HepG2 (cell line): ENCODE data around the gene PPIL3. TPM values are rescaled to one million over a fixed set of nuclear protein-coding genes. Genes with fewer than 3 reads are reported as not detected.

Experiments
- ATAC-seq: fragments of 200-7000 bp; cut with Tn5 transposase; 3 replicates; pipeline ENCODE4 v1.9.1; 2020; ENCODE audit warnings: mild to moderate bottlenecking, moderate library complexity
- BruUV-seq: library from RNA; stranded (reverse); fragments of 400-500 nt; replicated peaks from 2 replicates; lab custom pipeline; 2021; lab: Mats Ljungman, UMichigan
- CTCF ChIA-PET: fragments of 300-600 bp; formaldehyde crosslinking; extraction: SDS; loops from one replicate; lab custom pipeline; 2021; ENCODE audit warnings: low total read pairs, inconsistent platforms, low intra/inter-chr PET ratio; lab: Yijun Ruan, JAX
- POLR2A ChIA-PET: fragments of 350-600 bp; sonication (Branson Sonifier 250); formaldehyde crosslinking; loops from one replicate; lab custom pipeline; 2020; ENCODE audit warnings: antibody characterized with exemption, inconsistent platforms; lab: Yijun Ruan, JAX
- DNase-seq: peaks from one replicate; pipeline ENCODE4 v3.0.0-alpha.2; 2015; ENCODE audit warnings: low spot score
- FAIRE-seq: peaks from 3 replicates; lab custom pipeline; 2011; peaks lifted over from hg19 to GRCh38; lab: Jason Lieb, UNC
- H2AFZ ChIP-seq: one replicate; pipeline ENCODE4 v1.6.1; 2011; ENCODE audit warnings: low read length, inconsistent platforms
- H3K27ac ChIP-seq: fragments of 300-600 bp; 3 replicates; pipeline ENCODE4 v1.8.0; 2011; ENCODE audit warnings: mixed run types, mild to moderate bottlenecking, mixed read lengths, low read length, inconsistent platforms; ENCODE audit not compliant: insufficient read depth; ENCODE audit errors: extremely low read length
- H3K27me3 ChIP-seq, 2 experiments: fragments of 200-600 bp in 1 of 2; 2 replicates in 1 of 2; 3 replicates in 1 of 2; pipeline versions ENCODE4 v1.6.0 to v1.8.0; 2011; ENCODE audit warnings: low read length in 2 of 2, mild to moderate bottlenecking in 2 of 2, moderate library complexity in 2 of 2, inconsistent platforms in 1 of 2; ENCODE audit not compliant: insufficient read depth in 2 of 2, control insufficient read depth in 1 of 2
- H3K36me3 ChIP-seq, 2 experiments: fragments of 200-600 bp in 1 of 2; replicated peaks in 1 of 2; 2 replicates in 1 of 2; 3 replicates in 1 of 2; pipeline versions ENCODE4 v1.5.1 to v1.8.0; 2011; ENCODE audit warnings: low read length in 2 of 2, inconsistent platforms in 1 of 2; ENCODE audit not compliant: insufficient read depth in 2 of 2, control insufficient read depth in 1 of 2
- H3K4me1 ChIP-seq: 2 replicates; pipeline ENCODE4 v1.5.1; 2012; ENCODE audit warnings: low read length, inconsistent platforms; ENCODE audit not compliant: insufficient read depth
- H3K4me2 ChIP-seq: 2 replicates; pipeline ENCODE4 v1.6.0; 2011; ENCODE audit warnings: low read depth, low read length, inconsistent platforms
- H3K4me3 ChIP-seq, 3 experiments: fragments of 200-600 bp in 1 of 3; sonication (generic), shearing (Covaris generic) in 1 of 3; replicated peaks in 1 of 3; 2 replicates each; pipeline ENCODE4 v1.5.1; 2011 to 2016; ENCODE audit warnings: low read length in 3 of 3, inconsistent platforms in 2 of 3, low read depth in 2 of 3, mild to moderate bottlenecking in 2 of 3, control low read depth in 1 of 3, mixed read lengths in 1 of 3; ENCODE audit not compliant: insufficient read depth in 1 of 3
- H3K79me2 ChIP-seq: one replicate; pipeline ENCODE4 v1.6.1; 2011; ENCODE audit warnings: low read length, inconsistent platforms; ENCODE audit not compliant: insufficient read depth
- H3K9ac ChIP-seq: 2 replicates; pipeline ENCODE4 v1.6.0; 2011; ENCODE audit warnings: mild to moderate bottlenecking, low read depth, low read length, inconsistent platforms; ENCODE audit not compliant: insufficient read depth
- H3K9me3 ChIP-seq: 2 replicates; pipeline ENCODE4 v1.5.1; 2012; ENCODE audit warnings: mild to moderate bottlenecking, low read length
- H4K20me1 ChIP-seq: 2 replicates; pipeline ENCODE4 v1.6.0; 2011; ENCODE audit warnings: inconsistent platforms, mild to moderate bottlenecking, low read length, moderate library complexity; ENCODE audit not compliant: insufficient read depth
- CEBPG ChIP-seq: IDR thresholded peaks from 2 replicates; pipeline ENCODE4 v1.6.1; 2016
- JUND ChIP-seq: sonication (generic); formaldehyde crosslinking; IDR thresholded peaks from 2 replicates; pipeline ENCODE4 v1.8.0; 2022; ENCODE audit warnings: mild to moderate bottlenecking, missing genetic modification reagents
- MIER2 ChIP-seq: IDR thresholded peaks from 2 replicates; pipeline ENCODE4 v1.6.1; 2016; ENCODE audit warnings: missing biosample characterization, missing genetic modification reagents
- NR2F1 ChIP-seq, 2 experiments: fragments of 450-650 bp in 1 of 2; formaldehyde crosslinking in 1 of 2; IDR thresholded peaks; 2 replicates each; pipeline versions ENCODE4 v1.5.0 to v1.6.1; 2016 to 2020; ENCODE audit warnings: mild to moderate bottlenecking in 1 of 2, missing compliant biosample characterization in 1 of 2, missing genetic modification reagents in 1 of 2, moderate library complexity in 1 of 2
- RAD21 ChIP-seq: fragments of 450-650 bp; formaldehyde crosslinking; IDR thresholded peaks from 2 replicates; pipeline ENCODE4 v1.5.0; 2020; ENCODE audit warnings: mild to moderate bottlenecking
- TP53 ChIP-seq: sonication (generic); formaldehyde crosslinking; conservative IDR thresholded peaks from 2 replicates; pipeline ENCODE4 v1.4.0; 2020; ENCODE audit warnings: missing genetic modification reagents
- ZEB1 ChIP-seq: IDR thresholded peaks from 2 replicates; pipeline ENCODE4 v1.6.1; 2012; ENCODE audit warnings: mild to moderate bottlenecking, low read depth, inconsistent platforms; ENCODE audit not compliant: insufficient replicate concordance
- ZNF12 ChIP-seq: sonication (generic); formaldehyde crosslinking; IDR thresholded peaks from 2 replicates; pipeline ENCODE4 v1.5.0; 2020; ENCODE audit warnings: missing genetic modification reagents
- ZNF143 ChIP-seq: sonication (generic); formaldehyde crosslinking; IDR thresholded peaks from 2 replicates; pipeline ENCODE4 v1.4.0; 2020; ENCODE audit warnings: missing genetic modification reagents
- ZNF33A ChIP-seq: sonication (generic); formaldehyde crosslinking; IDR thresholded peaks from 2 replicates; pipeline ENCODE4 v1.5.1; 2020; ENCODE audit warnings: missing genetic modification reagents, mild to moderate bottlenecking, moderate library complexity, borderline replicate concordance
- ZNF44 ChIP-seq: sonication (generic); formaldehyde crosslinking; IDR thresholded peaks from 2 replicates; pipeline ENCODE4 v1.5.1; 2020; ENCODE audit warnings: mild to moderate bottlenecking, missing genetic modification reagents
- ZNF615 ChIP-seq: sonication (generic); formaldehyde crosslinking; IDR thresholded peaks from 2 replicates; pipeline ENCODE4 v1.5.0; 2020; ENCODE audit warnings: mild to moderate bottlenecking, missing genetic modification reagents, borderline replicate concordance
- ZNF672 ChIP-seq: sonication (generic); formaldehyde crosslinking; IDR thresholded peaks from 2 replicates; pipeline ENCODE4 v1.8.1; 2022; ENCODE audit warnings: missing genetic modification reagents
- ZNF747 ChIP-seq: sonication (generic); formaldehyde crosslinking; IDR thresholded peaks from 2 replicates; pipeline ENCODE4 v1.8.1; 2023; ENCODE audit warnings: missing genetic modification reagents, mild to moderate bottlenecking, borderline replicate concordance
- WGBS: methylation state at CpG from one replicate; pipeline ENCODE4 v1.1.6; 2017; ENCODE audit warnings: low lambda C conversion rate; 5-methylcytosine and 5-hydroxymethylcytosine counted together
- in situ Hi-C: cut with HindIII; loops from 2 replicates; pipeline ENCODE4 v1.10.0; 2017; ENCODE audit warnings: low pct_unique_long_range_greater_than_20kb; ENCODE audit not compliant: extremely low pct_ligation_motif_present
- intact Hi-C: fragments of 100-400 bp; cut with micrococcal nuclease; formaldehyde crosslinking; loops from one replicate; pipeline ENCODE4 v1.10.0; 2022; ENCODE audit not compliant: unreplicated experiment
- polyA plus RNA-seq, 8 experiments: library from polyadenylated mRNA; depleted of rRNA in 3 of 8; stranded (reverse) in 7 of 8; unstranded in 1 of 8; fragments of >200 nt; fragmentation: Illumina TruSeq in 4 of 8; extraction: Trizol in 4 of 8; gene quantifications; 2 replicates each; pipeline versions ENCODE4 v1.2.1 to v1.2.3, GENCODE V29; 2011 to 2016; ENCODE audit warnings: low read depth in 4 of 8, missing spikeins in 1 of 8, mixed read lengths in 1 of 8; ENCODE audit not compliant: insufficient read depth in 1 of 8
- total RNA-seq, 5 experiments: library from RNA; depleted of rRNA; stranded (reverse); fragments of >200 nt; fragmentation: Illumina TruSeq; extraction: Trizol; gene quantifications; 2 replicates each; pipeline ENCODE4 v1.2.3, GENCODE V29; 2016; ENCODE audit warnings: low read depth in 1 of 5
- TF ChIP-seq, protein P1 (sequence below): sonication (generic); formaldehyde crosslinking; IDR thresholded peaks from 2 replicates; pipeline ENCODE4 v1.9.0; 2021; ENCODE audit warnings: missing genetic modification reagents, borderline replicate concordance
- TF ChIP-seq, protein P2 (sequence below): IDR thresholded peaks from 2 replicates; pipeline ENCODE4 v1.6.1; 2016
- TF ChIP-seq, protein P3 (sequence below): IDR thresholded peaks from 2 replicates; pipeline ENCODE4 v1.6.1; 2012; ENCODE audit warnings: low read length, improper control_type of control experiment

The PPIL3 gene
- total and polyA plus RNA-seq, 2 of the 13 experiments (the other 11 are each of a cell fraction or from before 2014, with no cell fraction given), result 98.7 to 107 TPM

DNA sequence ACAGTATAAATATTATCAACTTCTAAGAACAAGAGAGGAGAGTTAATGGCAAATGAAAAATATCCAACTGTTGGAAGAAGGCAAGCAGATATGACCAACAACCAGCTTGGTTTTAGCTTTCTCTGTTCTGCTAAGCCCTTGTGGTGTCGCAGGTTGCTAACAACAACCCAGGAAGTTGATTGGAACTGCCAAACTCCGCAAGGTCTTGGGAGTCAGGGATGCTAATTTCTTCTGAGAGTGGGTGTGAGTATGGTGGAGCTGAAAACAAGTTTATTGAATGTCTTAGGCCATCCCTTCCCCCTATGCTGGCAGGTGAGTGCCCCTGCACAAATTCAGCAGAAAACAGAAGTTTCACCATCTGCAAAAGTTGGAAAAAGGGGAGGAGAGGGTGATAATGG lies 59.6 kb downstream of the PPIL3 start:
- FAIRE-seq (no peak), DNase-seq (no peak), ATAC-seq (peak; percentile 8)
- WGBS, result 95% methylated on average over 2 of the region's 2 CpGs
- Histone ChIP-seq H3K9ac (no peak overlapping the region), H2AFZ (no peak overlapping the region), H3K4me1 (no peaks in the 10 kb centered on the region), H3K79me2 (no peaks in the 10 kb centered on the region), H4K20me1 (no peaks in the 10 kb centered on the region), H3K27me3 (no peaks in the 10 kb centered on the region), H3K4me3 (no peak overlapping the region), H3K9me3 (no peaks in the 10 kb centered on the region), H3K27ac (no peak overlapping the region), H3K36me3 (no peaks in the 10 kb centered on the region), H3K4me2 (no peak overlapping the region)
- intact Hi-C loops, result loop anchor here (5.0 kb wide), 1 partner anchor 33 kb away; the partner anchor contains the start of gene CLK1
- ChIA-PET CTCF (no interaction called here), POLR2A (interaction anchor here (1.9 to 4.3 kb wide), 3 partner anchors 11 to 35 kb away, joined by 4 to 15 read pairs (median 14); partner anchors contain the start of gene CLK1)
- TF ChIP-seq ZNF143 (CRISPR knock-in tag) (no peak), ZNF747 (no peak), JUND (CRISPR knock-in tag) (no peak), ZNF33A (CRISPR knock-in tag) (no peak), ZNF672 (CRISPR knock-in tag) (no peak), TP53 (no peak), NR2F1 (CRISPR knock-in tag; IDR thresholded peaks at IDR 0.05) (no peak), ZNF615 (CRISPR knock-in tag) (no peak), ZEB1 (no peak), RAD21 (CRISPR knock-in tag) (no peak), CEBPG (no peak), ZNF12 (CRISPR knock-in tag) (no peak), ZNF44 (CRISPR knock-in tag) (no peak), MIER2 (CRISPR knock-in tag) (no peak)
- TF ChIP-seq, protein P1, sequence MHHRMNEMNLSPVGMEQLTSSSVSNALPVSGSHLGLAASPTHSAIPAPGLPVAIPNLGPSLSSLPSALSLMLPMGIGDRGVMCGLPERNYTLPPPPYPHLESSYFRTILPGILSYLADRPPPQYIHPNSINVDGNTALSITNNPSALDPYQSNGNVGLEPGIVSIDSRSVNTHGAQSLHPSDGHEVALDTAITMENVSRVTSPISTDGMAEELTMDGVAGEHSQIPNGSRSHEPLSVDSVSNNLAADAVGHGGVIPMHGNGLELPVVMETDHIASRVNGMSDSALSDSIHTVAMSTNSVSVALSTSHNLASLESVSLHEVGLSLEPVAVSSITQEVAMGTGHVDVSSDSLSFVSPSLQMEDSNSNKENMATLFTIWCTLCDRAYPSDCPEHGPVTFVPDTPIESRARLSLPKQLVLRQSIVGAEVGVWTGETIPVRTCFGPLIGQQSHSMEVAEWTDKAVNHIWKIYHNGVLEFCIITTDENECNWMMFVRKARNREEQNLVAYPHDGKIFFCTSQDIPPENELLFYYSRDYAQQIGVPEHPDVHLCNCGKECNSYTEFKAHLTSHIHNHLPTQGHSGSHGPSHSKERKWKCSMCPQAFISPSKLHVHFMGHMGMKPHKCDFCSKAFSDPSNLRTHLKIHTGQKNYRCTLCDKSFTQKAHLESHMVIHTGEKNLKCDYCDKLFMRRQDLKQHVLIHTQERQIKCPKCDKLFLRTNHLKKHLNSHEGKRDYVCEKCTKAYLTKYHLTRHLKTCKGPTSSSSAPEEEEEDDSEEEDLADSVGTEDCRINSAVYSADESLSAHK (CRISPR knock-in tag), result no peak
- TF ChIP-seq, protein P2, sequence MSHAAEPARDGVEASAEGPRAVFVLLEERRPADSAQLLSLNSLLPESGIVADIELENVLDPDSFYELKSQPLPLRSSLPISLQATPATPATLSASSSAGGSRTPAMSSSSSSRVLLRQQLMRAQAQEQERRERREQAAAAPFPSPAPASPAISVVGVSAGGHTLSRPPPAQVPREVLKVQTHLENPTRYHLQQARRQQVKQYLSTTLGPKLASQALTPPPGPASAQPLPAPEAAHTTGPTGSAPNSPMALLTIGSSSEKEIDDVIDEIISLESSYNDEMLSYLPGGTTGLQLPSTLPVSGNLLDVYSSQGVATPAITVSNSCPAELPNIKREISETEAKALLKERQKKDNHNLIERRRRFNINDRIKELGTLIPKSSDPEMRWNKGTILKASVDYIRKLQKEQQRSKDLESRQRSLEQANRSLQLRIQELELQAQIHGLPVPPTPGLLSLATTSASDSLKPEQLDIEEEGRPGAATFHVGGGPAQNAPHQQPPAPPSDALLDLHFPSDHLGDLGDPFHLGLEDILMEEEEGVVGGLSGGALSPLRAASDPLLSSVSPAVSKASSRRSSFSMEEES (CRISPR knock-in tag), result no peak
- TF ChIP-seq, protein P3, sequence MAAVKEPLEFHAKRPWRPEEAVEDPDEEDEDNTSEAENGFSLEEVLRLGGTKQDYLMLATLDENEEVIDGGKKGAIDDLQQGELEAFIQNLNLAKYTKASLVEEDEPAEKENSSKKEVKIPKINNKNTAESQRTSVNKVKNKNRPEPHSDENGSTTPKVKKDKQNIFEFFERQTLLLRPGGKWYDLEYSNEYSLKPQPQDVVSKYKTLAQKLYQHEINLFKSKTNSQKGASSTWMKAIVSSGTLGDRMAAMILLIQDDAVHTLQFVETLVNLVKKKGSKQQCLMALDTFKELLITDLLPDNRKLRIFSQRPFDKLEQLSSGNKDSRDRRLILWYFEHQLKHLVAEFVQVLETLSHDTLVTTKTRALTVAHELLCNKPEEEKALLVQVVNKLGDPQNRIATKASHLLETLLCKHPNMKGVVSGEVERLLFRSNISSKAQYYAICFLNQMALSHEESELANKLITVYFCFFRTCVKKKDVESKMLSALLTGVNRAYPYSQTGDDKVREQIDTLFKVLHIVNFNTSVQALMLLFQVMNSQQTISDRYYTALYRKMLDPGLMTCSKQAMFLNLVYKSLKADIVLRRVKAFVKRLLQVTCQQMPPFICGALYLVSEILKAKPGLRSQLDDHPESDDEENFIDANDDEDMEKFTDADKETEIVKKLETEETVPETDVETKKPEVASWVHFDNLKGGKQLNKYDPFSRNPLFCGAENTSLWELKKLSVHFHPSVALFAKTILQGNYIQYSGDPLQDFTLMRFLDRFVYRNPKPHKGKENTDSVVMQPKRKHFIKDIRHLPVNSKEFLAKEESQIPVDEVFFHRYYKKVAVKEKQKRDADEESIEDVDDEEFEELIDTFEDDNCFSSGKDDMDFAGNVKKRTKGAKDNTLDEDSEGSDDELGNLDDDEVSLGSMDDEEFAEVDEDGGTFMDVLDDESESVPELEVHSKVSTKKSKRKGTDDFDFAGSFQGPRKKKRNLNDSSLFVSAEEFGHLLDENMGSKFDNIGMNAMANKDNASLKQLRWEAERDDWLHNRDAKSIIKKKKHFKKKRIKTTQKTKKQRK, result no peak
- in situ Hi-C loops, result no loop called here
- BruUV-seq, result no TSS peak
